NCI-H187 (cell line): ENCODE measurements around the gene RNF10.
"Not testable (repeated sequence)": the region's sequence is repeated elsewhere in the genome, so short reads cannot be mapped to it uniquely, and the experiment has no call there.

Experiments used
- DNase-seq, 2 experiments: peaks; one replicate each; lab custom pipeline; 2025; lab: John Stamatoyannopoulos, UW

Gene RNF10

GRCh38 chr12:120534203-120534702 lies at the start of gene RNF10:
Gene RNF10, plus strand, starts transcription at chr12:120534356. Its CDS starts 456 bp downstream, at chr12:120534812.
- DNase-seq = peak; percentile 73 to 89

- DNase-seq = no peak
Measured at GRCh38 chr12:120485961-120486881, 47.9 kb upstream of the RNF10 start.

GRCh38 chr12:120487552-120487951 lies 46.6 kb upstream of the RNF10 start:
- not testable (repeated sequence) for DNase-seq

GRCh38 chr12:120488057-120488640 lies 46.0 kb upstream of the RNF10 start:
- no peak for DNase-seq

GRCh38 chr12:120489018-120489417 lies 45.1 kb upstream of the RNF10 start:
- no peak for DNase-seq

GRCh38 chr12:120490325-120490724 lies 43.8 kb upstream of the RNF10 start:
- DNase-seq = no peak

GRCh38 chr12:120490833-120491512 lies 43.2 kb upstream of the RNF10 start:
- DNase-seq = no peak

GRCh38 chr12:120495186-120495730 lies 38.9 kb upstream of the RNF10 start:
- DNase-seq = no peak

- peak; percentile 86 to 98 for DNase-seq
Measured at GRCh38 chr12:120495731-120496412, 38.3 kb upstream of the RNF10 start, which contains the start of gene DYNLL1. Gene DYNLL1, plus strand, starts transcription at chr12:120496113. Its CDS starts 309 bp downstream, at chr12:120496422.

GRCh38 chr12:120496413-120497340 lies 37.5 kb upstream of the RNF10 start:
- DNase-seq = no peak

GRCh38 chr12:120497524-120498150 lies 36.5 kb upstream of the RNF10 start:
- DNase-seq = no peak

- DNase-seq = no peak
Measured at GRCh38 chr12:120498870-120499515, 35.2 kb upstream of the RNF10 start.

- DNase-seq = no peak
Measured at GRCh38 chr12:120500581-120500980, 33.6 kb upstream of the RNF10 start.

- DNase-seq = no peak
Measured at GRCh38 chr12:120504587-120504986, 29.6 kb upstream of the RNF10 start.

- no peak for DNase-seq
Measured at GRCh38 chr12:120508537-120508936, 25.6 kb upstream of the RNF10 start.

GRCh38 chr12:120514002-120514401 lies 20.2 kb upstream of the RNF10 start:
- DNase-seq = no peak

GRCh38 chr12:120515496-120515895 lies 18.7 kb upstream of the RNF10 start:
- no peak for DNase-seq

GRCh38 chr12:120519324-120519723 lies 14.8 kb upstream of the RNF10 start:
- DNase-seq = not testable (repeated sequence)

- DNase-seq = no peak
Measured at GRCh38 chr12:120522568-120522967, 11.6 kb upstream of the RNF10 start.
